DMS153 treated with DMSO at 0.1 percent for 48 hours (cell line): Measurements from ENCODE around the gene CBLN4.

ENCODE experiments used
- DNase-seq: peaks from one replicate; lab custom pipeline; 2025; ENCODE audit not compliant: unreplicated experiment; lab: John Stamatoyannopoulos, UW

The CBLN4 gene

DNA sequence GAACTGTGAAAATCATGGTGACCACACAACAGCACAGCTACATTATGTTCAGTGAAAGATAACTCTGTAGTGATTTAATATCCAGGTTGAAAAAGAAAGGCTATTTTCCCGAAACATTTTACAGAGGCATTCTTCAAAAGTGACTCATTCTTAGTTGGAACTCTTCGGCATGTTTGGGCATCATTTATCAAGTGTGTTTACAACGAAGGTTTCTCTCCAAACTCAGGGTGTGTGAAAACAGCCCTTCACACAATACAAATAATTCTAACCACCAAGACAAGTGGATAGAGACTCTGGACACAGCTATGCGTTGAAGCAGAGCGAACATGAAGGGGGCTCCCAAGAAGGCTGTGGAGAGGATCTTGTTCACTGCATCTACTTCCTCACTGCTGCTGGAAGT, 57.6 kb downstream of the CBLN4 start:
- DNase-seq, result no peak
